ENCODE measurements around the gene TGIF2LX. TPM values are rescaled to one million over a fixed set of nuclear protein-coding genes. Genes with fewer than 3 reads are reported as not detected.
"Not testable (repeated sequence)": the region's sequence is repeated elsewhere in the genome, so short reads cannot be mapped to it uniquely, and the experiment has no call there.

The TGIF2LX gene
- not detected in 2 replicates for polyA plus RNA-seq (2011; rRNA removed)
- polyA plus RNA-seq (2012; cell fraction: cytosol; rRNA removed): not detected in 2 replicates
- polyA plus RNA-seq (2012; cell fraction: nucleus; rRNA removed): not detected in 2 replicates
- not detected in 3 replicates for polyA plus RNA-seq (2017; fragmentation: RNase III; extraction: RNeasy Plus Mini Kit Qiagen cat#74134 plus additional on column Dnase treatment)
- not detected in 2 replicates for polyA minus RNA-seq (2011; rRNA and poly(A)+ RNA removed)

- H3K4me3 ChIP-seq: not testable (repeated sequence)
- FAIRE-seq: peak; percentile 28
Measured at GRCh38 chrX:89921665-89922064, at the start of gene TGIF2LX. Gene TGIF2LX, plus strand, starts transcription at chrX:89921908. Its CDS starts 178 bp downstream, at chrX:89922086.

DNA sequence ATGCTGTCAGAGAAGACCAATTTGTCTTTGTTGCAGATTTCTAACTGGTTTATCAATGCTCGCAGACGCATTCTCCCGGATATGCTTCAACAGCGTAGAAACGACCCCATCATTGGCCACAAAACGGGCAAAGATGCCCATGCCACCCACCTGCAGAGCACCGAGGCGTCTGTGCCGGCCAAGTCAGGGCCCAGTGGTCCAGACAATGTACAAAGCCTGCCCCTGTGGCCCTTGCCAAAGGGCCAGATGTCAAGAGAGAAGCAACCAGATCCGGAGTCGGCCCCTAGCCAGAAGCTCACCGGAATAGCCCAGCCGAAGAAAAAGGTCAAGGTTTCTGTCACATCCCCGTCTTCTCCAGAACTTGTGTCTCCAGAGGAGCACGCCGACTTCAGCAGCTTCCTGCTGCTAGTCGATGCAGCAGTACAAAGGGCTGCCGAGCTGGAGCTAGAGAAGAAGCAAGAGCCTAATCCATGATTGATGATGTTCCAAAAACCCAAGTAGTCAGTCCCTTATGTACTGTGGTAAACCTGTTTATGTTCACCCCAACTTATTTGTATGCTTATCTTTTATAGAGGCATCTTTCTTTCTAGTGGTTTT, 728 bp downstream of the TGIF2LX start:
- H3K4me2 ChIP-seq; H3K9me3 ChIP-seq; POLR2A ChIA-PET; H3K4me1 ChIP-seq; H3K4me3 ChIP-seq; H3K27ac ChIP-seq; CTCF ChIA-PET; DNase-seq (ENCODE audit: low read depth in 1 of 2, low spot score in 1 of 2); ATAC-seq: not testable (repeated sequence)
- peak; percentile 7 for FAIRE-seq
- WGBS (ENCODE audit: missing lambda C conversion rate): 38% methylated on average over 9 of the region's 18 CpGs

More at GRCh38 chrX:89921665-89922064, at the start of gene TGIF2LX:
- WGBS (ENCODE audit: missing lambda C conversion rate): 20% methylated on average over 9 of the region's 9 CpGs
- DNase-seq (ENCODE audit: low read depth in 1 of 2, low spot score in 1 of 2); CTCF ChIA-PET; H3K27ac ChIP-seq; H3K4me2 ChIP-seq; H3K4me1 ChIP-seq; H3K9me3 ChIP-seq; ATAC-seq; POLR2A ChIA-PET: not testable (repeated sequence)

DNA sequence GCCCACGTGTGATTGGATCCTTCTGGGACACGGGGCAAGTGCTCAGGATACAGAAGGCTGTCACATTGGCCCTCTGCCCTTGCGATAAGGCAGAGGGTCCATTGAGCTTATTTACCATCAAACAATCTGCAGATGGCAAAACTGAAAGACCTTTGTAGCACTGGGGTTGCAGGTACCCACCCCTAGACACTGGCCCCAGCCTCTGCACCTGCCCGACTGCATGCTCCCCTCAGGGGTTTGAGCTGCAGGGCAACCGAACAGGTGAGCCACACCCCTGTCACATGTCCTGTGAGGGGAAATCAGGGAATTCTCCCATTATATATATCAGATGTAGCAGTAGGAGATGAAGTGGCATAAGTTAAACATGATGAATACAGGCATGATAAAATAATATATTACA, 21.4 kb downstream of the TGIF2LX start:
- POLR2A ChIA-PET: not testable (repeated sequence)

DNA sequence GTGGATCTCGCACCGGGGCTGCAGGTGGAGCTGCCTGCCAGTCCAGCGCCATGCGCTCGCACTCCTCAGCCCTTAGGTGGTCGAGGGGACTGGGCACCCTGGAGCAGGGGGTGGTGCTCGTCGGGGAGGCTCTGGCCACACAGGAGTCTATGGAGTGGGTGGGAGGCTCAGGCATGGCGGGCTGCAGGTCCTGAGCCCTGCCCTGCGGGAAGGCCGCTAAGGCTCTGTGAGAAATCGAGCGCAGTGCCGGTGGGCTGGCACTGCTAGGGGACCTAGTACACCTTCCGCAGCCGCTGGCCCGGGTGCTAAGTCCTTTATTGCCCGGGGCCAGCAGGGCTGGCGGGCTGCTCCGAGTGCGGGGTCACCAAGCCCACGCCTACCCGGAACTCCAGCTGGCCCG, 43.9 kb downstream of the TGIF2LX start:
- H3K4me3 ChIP-seq; POLR2A ChIA-PET; ATAC-seq; CTCF ChIA-PET; H3K4me2 ChIP-seq; H3K4me1 ChIP-seq; DNase-seq (ENCODE audit: low read depth in 1 of 2, low spot score in 1 of 2); H3K9me3 ChIP-seq; FAIRE-seq; H3K27ac ChIP-seq: not testable (repeated sequence)
- WGBS (ENCODE audit: missing lambda C conversion rate): no CpG with 5 or more reads among the region's 24 CpGs

More for the DNA sequence above, 21.4 kb downstream of the TGIF2LX start:
- FAIRE-seq; CTCF ChIA-PET; H3K4me2 ChIP-seq; H3K27ac ChIP-seq; H3K9me3 ChIP-seq; DNase-seq (ENCODE audit: low read depth in 1 of 2, low spot score in 1 of 2); H3K4me1 ChIP-seq; H3K4me3 ChIP-seq; ATAC-seq: not testable (repeated sequence)
- WGBS (ENCODE audit: missing lambda C conversion rate): 23% methylated on average over 5 of the region's 5 CpGs

All from A549 (cell line).